Nucleus accumbens (tissue), 56 donors: ENCODE data around the gene PGAP6.
"Not testable (repeated sequence)": the region's sequence is repeated elsewhere in the genome, so short reads cannot be mapped to it uniquely, and the experiment has no call there.

Experiments
- DNase-seq, 56 donors: peaks; one replicate each; lab custom pipeline; 2025; lab: John Stamatoyannopoulos, UW

Gene PGAP6

GRCh38 chr16:379961-380761, 1.6 kb downstream of the PGAP6 start:
- DNase-seq, result no peak

GRCh38 chr16:379183-379960, 2.4 kb downstream of the PGAP6 start:
- no peak for DNase-seq

GRCh38 chr16:378821-379182, 3.0 kb downstream of the PGAP6 start:
- no peak for DNase-seq

- not testable (repeated sequence) for DNase-seq
Observed at GRCh38 chr16:378113-378820, 3.5 kb downstream of the PGAP6 start.

GRCh38 chr16:377419-377951, 4.3 kb downstream of the PGAP6 start:
- no peak for DNase-seq

GRCh38 chr16:376817-377418, 4.9 kb downstream of the PGAP6 start:
- DNase-seq, result no peak

GRCh38 chr16:375927-376816, 5.6 kb downstream of the PGAP6 start:
- DNase-seq, result no peak

GRCh38 chr16:375212-375611, 6.6 kb downstream of the PGAP6 start:
- no peak for DNase-seq

GRCh38 chr16:374616-374926, 7.2 kb downstream of the PGAP6 start:
- no peak for DNase-seq

- no peak for DNase-seq
Observed at GRCh38 chr16:373848-374615, 7.7 kb downstream of the PGAP6 start.

GRCh38 chr16:373020-373598, 8.7 kb downstream of the PGAP6 start:
- DNase-seq, result no peak

GRCh38 chr16:372302-372983, 9.3 kb downstream of the PGAP6 start:
- no peak for DNase-seq

GRCh38 chr16:371515-372301, 10.1 kb downstream of the PGAP6 start:
- DNase-seq, result no peak

GRCh38 chr16:370979-371514, 10.7 kb downstream of the PGAP6 start:
- no peak for DNase-seq

- peak in 55 of 56 donors; percentile 30 to 97 (median 88) for DNase-seq
Observed at GRCh38 chr16:370443-370842, 11.3 kb downstream of the PGAP6 start, which contains the start of gene MRPL28. Gene MRPL28 (minus strand): TSS chr16:370538. CDS start chr16:370218, 320 bp downstream.

GRCh38 chr16:369866-370436, 11.8 kb downstream of the PGAP6 start:
- no peak for DNase-seq
